Bone marrow (tissue), 2 donors: Measurements from ENCODE around the gene ROBO1.

ENCODE experiments used
- DNase-seq, 2 donors: peaks; one replicate each; lab custom pipeline; 2025; lab: John Stamatoyannopoulos, UW

Gene ROBO1

DNA sequence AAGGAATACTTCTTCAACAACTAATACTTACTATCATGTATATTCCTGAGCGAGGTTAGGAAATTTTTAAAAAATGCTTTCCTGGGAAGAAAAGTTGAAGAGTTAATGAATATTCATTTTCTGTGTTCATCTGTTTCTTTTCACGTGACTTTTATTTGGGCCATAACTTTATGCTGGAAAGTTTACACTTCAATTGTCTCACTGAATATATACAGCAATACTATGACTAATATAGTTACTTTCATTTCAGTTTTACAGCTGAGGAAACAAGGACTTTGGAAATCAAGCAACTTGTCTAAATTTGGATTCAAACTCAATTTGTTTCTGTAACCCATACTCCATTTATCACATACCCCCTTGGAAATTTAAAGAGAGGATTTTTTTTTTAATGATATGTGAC, 894.2 kb downstream of the ROBO1 start:
- no peak for DNase-seq

DNA sequence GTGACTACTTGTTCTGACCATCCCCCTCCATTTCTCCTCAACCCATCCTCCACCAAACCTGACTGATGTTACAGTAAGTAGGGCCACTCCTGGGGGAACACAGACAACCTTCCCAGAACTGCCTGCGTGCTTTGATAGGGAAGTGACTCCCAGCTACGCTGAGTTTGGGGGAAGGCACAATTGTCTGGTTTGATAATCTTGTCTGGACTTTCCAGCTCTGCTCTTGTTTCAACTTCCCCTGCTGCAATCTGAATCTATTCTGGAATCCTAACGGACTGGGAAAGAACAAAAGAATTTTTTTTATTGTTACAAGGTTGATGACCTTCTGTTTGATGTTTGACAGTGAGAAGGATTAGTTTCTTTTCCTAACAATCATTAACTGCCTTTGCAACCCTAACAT, 895.6 kb downstream of the ROBO1 start:
- no peak for DNase-seq

DNA sequence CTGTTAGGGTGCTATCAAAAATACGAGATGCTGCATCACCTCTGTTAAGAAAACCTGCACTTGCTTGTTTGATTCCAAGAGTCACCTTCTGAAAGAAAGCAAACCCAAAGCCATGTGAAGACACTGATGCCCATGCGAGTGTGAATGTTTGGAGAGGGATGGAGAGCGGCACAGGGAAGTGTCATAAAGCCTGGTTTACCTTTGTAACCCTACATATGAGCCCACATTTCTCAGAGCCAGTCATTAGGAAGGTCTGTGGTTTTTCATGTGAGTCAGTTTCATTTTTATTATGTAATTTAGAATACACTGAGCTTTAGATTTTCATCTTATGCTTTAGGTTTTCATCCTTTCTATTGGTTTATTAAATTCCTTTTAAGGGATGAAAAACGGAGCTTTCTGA, 896.8 kb downstream of the ROBO1 start:
- no peak for DNase-seq

DNA sequence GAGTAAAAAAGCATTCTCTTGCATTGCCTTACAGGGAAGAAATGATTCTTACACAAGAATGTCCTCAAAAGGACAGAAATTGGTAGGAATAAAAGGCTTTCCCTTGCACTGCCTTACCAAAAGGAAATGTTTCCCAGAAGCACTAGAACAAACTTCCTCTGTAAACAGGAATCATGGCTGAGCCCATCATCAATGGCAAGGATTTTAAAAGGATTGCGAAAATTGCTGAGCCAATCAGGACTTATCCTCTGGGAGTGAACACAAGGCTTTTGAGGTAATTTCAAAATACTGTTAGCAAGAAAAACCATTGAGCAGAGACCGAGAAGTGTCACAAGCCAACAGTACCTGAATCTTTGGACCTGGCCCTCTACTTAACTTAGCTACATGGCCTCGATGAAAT, 897.3 kb downstream of the ROBO1 start:
- DNase-seq, result no peak

DNA sequence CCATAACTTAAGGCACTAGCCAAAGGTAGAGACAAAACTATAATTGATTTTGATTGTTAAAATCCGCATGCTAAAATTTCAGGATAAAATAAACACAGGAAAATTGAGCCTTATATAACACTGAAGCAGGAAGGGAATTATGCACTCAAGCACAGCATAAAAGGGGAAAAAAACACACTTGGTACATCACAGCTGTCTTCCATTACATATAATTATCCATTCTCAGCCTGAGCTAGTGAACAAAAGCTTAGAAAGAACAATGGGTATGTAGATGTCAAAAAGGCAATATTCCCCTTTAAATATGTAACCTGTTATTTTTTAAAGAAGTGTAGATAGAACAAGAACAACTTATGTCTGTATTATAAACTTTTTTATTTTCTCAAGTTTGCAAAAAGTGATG, 899.2 kb downstream of the ROBO1 start:
- no peak for DNase-seq

DNA sequence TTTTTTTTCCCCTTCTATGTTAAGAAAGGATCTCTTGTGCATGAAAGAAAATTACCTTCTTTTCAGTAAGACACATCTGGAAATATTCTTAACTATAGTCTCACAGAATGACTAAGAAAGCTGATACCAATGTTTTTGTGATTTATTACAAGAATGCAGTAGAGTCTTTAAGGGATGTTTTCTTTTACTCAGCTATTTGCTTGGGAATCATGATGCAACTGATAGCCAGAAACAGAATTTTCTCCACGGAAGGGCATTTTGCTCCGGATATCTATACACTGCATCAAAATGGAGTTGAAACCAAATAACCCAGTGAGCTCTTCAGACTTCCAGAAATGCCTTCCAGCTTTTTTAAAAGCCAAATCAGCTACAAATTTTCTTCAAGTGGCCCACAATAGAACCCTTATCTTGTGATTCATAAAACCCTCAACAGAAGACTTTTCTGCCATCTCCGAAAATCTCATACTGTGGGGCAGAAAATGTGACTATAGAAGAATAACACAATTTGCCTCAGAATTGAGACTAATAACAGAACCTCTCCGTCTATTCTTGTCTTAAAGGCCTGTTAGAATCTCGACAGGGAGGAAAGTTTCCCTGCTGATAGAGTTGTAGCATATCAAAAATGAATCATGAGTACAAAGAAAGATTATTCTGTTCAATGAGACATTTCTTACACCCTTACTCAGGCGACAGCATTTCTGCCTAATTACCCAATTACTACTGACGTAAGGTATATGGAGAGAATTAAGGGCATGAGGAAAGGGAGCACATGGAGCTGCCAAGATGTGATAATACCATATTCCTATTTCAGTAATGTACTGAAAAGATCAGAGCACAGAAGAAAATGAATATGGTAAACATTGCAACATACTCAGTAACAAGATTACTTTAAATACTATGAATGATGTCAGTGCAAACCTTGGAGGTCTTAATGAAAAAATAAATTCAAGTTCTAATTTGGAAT, 900.1 kb downstream of the ROBO1 start:
- no peak for DNase-seq

DNA sequence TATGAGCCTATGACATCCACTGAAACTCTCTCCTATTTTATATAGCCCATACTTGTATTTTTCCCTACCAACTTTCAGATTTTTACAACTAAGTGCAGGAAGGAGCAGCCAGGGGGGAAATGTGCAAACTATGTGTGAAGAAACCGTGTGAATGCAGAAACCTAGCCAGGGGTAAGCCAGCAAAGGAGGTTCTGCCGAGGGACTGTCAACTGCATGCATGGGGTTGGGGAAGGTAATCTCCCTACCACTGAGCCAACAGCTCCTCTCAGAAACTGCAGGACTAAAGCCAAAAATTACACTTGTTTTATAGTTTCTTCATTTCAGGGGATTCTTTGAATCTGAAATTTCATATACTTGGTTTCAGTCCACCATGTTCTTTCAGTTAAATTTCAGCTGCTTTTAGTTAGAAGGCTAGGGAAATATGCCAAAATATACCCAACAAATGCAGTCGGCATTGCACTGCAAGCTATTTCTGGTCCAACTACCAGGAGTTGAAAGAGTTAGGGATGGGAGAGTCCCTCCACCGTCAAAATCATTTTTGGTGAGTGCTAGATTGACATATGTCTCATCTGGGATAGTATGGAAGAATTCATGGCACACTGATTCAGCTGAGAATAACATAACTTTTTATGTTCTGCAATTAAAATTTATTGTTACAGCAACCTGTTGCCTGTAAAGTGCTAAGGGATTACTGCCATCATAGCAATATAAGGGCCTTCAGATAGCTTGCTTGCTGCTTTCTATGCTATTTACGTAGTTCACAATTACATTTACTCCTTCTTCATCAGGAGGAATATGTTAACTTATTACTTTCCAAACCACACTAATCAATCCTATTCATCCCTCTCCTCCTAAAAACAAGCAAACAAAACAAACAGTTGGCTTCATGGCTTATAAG, 904.2 kb downstream of the ROBO1 start:
- DNase-seq, result no peak

DNA sequence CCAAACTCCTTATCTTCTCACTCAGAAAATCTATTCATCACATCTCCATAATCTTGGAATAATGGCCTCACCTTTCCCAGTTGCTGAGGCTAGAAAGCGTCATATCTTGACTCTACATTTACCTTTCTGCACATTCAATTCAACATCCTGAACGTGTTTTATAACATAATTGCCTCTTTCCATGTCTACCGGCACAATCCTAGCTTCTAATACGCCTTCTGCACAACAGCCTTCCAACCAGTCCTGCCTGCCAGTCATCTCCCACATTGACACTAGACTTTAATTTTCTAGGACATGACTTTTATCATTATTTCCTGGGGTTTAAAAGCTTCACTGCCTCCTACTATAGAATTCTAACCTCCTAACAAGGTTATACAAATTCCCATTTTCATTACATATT, 906.6 kb downstream of the ROBO1 start:
- no peak for DNase-seq

DNA sequence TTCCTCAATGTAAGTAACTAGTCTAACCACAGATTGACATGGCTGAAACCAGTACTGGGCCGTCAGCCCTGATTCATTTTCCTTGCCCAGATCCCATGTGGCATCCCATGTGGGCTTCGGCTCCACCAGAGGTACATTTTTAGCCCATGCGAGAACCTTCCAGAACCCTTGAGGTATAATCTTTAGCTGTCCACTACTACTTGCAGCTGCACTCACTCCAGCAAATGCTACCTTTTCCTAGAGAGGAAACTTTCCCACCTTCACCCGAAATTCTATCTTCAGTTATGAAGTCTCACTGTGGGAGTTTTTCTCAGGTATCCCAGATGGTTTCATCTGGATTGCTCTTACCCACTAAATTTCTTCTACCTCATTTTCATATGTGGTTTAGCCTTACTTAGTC, 907.2 kb downstream of the ROBO1 start:
- DNase-seq, result no peak

DNA sequence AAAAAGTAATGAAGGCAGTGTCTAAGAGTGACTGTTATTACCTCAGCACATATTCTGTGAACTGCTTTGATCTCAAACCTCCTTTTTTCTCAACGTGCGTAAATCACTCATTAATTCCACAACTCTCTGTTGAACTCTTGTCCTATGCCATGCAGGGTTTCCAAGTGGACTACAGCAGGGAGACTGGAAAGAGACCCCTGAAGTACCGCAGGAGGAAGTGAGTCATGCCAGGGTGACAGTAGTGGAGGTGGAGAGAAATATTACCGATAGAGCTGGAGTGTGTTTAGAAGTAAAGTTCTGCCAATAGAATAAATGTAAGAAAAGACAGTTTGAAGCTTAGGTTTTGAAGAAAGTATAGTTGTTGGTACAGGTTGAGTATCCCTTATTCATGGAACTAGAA, 908.9 kb downstream of the ROBO1 start:
- no peak for DNase-seq

DNA sequence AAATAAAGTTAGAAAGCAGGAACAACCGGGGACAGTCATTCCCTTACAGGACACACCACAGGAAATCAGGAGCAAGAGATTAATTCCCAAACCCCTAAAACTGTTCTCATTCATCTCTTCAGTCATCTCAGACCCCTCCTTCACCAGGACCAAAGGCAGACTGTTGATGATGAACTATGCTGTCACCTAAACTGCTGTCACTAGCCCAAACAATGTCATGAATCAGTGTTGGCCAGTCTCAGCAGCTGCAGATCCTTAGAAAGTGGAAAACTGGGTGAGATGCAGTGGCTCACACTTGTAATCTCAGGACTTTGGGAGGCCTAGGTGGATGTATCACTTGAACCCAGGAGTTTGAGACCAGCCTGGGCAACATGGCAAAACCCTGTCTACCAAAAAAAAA, 909.6 kb downstream of the ROBO1 start:
- DNase-seq, result no peak

DNA sequence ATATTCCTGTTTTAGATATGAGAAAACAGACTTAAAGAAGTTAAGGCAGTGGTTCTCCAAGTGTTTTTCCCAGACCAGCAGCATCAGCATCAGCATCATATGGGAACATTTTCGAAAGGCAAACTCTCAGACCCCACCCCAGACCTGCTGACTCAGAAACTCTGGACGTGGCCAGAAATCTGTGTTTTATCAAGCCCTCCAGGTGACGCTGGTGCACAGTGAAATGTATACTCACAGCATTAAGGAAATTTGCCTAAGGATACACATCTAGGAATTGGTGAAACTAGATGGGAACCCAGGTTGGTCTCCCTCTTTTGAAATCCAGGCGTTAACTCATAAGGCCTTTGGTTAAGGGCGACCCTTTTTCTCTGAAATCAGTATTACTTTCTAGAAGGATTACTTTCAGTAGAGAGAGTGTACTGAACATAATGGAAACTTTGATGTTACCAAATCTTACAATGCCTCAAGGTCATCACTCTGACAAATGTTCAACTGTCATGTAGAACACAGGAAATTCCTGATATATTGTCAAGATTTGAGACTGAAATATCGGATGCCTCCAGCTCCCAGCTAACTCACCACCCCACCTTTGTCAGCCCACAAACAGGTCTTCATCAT, 910.2 kb downstream of the ROBO1 start:
- no peak for DNase-seq

DNA sequence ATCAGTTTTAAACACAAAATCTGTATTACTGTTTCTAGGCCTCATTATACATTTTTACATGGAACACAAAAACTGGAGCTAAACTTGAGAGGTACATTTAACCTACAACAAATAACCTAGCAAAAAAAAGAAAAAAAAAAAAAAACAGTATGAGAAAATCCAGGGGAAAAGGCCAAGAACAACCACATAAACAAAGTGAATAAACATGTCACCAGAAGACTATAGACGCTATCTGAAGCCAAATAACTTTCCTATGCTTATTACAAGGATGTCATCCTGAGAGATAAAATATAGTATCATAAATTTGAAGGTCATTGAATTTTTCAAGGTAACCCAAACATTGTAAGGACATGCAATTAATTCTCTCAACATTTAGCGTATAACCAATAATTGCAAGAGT, 911.6 kb downstream of the ROBO1 start:
- DNase-seq, result no peak

DNA sequence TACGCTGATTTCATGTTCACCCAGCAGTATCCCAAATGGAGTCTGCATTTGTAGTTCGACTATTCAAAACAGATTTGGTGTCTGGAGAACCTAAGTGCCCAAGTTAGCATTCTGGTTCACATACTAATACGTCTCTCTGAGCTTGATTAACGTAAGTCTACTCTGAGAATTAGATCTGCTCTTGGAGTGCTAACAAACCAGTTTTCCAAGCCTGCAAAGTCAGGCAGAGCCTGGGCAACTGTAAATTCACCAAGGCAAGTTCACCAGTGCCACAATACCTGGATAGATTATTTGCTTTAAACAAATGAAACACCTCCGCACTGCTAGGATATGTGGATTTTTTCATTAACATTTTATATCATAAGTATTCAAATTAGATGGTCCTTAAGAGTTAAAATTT, 912.6 kb downstream of the ROBO1 start:
- DNase-seq, result no peak

DNA sequence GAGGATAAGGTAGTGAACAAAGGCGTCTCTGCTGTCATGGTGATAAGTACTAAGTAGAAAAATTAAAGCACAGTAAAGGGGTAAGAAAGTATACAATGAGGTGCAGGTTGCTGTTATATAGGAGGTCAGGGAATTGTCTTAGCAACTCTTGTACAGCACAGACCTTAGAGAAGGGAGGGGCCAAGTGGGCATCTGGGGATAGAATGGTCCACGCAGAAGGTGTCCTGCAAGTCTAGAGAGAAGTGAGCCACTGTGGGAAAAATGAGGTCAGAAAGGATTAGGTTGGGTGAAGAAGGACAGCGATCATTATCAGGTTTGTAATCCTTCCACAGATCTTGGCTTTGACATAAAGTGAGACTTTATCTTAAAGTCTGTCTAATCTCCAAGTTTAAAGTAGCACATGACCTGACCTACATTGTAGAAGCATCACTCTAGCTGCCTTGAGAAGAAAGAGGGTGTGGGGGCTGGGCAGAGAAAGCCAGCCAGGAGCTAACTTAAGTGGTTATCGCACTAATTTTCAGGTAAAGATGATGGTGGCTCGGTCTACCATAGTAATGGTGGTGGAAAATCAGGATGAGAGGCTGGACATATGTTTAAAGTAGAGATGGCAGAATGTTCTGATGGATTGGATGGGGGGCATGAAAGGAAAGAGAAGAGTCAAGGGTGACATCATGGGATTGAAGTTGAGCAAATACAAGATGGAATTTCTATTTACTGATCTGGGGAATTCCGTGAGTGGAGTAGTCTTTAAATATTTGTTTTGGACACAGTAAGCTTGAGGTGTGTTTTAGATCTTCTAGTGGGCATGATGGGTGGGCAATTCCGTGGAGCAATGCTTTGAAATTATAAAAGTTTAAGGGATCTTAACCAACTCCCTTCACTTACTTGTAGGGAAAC, 919.2 kb downstream of the ROBO1 start:
- no peak for DNase-seq

DNA sequence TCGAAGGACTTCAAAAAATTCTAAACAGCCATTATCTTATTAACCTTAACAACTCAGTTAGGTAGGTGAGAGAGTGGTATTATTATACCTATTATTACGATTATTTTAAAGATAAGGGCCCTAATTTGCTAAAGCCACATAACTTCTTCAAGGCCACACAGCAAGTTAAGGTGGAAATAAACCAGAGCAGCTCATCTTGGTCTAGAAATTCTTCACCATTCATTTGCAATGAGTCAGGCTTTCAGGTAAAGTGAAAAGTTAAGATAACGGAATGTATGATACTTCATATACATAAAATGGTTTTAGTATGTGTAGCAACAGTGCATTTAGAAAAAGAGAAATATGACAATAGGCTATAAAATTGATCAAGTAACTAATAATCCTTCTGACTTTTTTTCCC, 920.2 kb downstream of the ROBO1 start:
- no peak for DNase-seq

DNA sequence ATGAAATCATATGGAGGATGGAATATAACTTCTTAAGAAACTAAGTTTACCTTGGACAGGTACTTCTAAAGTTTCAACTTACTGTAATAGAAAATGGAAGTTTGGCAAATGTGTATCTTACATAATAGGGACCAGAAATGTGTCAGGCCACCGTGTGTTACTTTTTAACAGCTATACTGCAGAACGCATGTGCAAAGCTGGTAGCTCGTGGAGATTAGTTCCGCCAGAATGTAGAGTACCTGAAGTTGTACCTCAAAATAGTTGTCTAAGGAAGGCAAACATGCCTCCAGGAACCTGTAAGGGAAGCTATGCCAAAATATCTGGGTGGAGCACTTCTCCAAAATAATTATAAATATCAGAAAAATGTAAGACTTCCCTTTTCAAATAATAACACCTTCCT, 920.6 kb downstream of the ROBO1 start:
- no peak for DNase-seq

DNA sequence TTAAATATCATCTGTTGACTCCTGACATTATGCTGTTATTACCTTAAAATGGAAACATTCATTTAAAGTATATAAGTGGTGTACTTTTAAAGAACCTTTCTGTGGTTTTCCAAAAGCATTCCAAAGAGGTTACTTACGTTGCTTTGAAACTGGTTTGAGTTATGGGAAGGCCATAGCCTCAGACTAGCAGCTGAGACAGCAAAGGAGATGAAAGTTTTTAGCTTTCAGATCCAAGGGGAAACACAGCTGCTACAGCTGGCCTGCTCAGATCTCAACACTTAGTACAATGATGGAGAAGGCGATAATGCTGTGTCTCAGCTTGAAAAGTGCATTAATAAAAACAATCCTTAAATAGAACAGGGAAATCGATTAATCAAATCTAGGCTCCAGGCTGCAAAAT, 921.1 kb downstream of the ROBO1 start:
- DNase-seq, result no peak

DNA sequence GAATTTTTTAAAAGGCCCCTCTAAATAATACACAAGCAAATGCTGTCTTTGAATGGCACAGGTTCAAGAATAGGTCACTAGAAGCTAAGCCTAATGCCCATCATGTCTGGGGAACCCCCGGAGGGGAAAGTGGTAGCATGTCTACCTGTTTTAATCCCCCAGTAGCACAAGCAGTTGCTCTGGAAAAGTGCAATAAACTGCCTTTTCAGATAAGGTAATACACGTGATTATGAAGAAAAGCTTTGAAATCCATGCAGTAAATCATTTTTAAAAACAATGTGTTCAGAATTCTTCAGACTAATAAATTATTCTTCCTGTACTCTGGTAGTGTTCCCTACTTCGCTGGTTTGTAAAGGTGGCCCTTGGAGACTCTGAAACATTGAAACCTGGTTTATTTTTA, 922.2 kb downstream of the ROBO1 start:
- DNase-seq, result no peak

DNA sequence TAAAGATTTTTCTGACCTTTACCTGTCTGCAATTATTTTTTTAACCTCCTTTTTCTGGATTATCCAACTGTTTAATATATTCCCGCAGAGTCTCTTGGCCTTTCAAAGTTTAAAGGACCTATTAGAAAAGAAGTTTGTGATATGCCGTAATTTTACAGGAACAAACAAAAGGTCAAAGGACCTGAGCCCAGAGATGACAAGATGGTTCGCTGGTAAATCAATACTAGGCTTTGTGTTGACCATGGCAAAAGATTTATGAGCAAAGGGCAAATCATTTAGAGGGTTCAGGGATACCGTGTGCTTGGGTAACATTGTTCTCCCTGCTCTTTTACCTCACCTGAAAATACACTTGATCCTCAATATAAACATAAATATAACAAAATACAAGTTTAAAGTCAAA, 923.5 kb downstream of the ROBO1 start:
- DNase-seq, result no peak

DNA sequence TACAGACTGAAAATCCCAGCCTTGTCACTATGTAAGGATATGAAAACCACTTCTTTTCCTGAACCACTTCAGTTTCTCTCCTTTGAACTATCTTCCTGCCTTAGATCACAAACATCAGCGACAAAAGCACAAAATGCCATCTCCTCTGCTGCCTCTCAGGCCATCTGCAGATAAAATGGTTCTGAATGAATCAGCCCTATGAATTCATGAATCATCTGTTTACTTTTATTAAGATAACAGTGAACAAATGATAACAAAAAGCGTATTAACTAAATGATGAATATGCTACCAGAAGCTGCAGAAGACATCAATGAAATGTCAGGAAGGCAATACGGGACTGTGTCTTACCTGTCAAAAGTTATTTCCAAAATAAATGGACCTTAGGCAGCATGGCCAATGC, 928.1 kb downstream of the ROBO1 start:
- no peak for DNase-seq

DNA sequence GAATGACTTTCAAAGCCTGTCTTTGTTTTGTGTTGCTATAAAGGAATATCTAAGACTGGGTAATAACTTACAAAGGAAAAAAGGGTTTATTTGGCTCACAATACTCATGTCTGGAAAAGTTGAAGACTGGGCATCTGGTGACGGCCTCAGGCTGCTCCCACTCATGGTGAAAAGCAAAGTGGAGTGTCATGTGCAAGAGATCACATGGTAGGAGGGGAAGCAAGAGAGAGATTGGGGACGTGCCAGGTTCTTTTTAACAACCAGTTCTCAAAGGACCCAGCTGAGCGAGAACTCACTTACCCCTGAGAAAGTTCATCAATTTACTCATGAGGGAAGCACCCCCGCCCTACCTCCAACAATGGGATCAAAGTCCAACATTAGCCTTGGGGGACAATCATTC, 929.4 kb downstream of the ROBO1 start:
- DNase-seq, result no peak
